Forelimb muscle (tissue), 1 donor: ENCODE data around the gene RPA4. TPM values are rescaled to one million over a fixed set of nuclear protein-coding genes. Genes with fewer than 3 reads are reported as not detected.

Source experiments
- polyA plus RNA-seq: library from polyadenylated mRNA; unstranded; fragments of 120-200 nt; gene quantifications from one replicate; pipeline ENCODE4 v1.2.1, GENCODE V29; 2013; ENCODE audit not compliant: insufficient read length

Gene RPA4
- polyA plus RNA-seq, 1 donor: 0.09 TPM

Other genes with a start within 250 kb of the RPA4 start
- 8.2 TPM for gene DIAPH2, start 199.1 kb upstream of the RPA4 start, polyA plus RNA-seq